Measurements from ENCODE around the gene PLEKHA5. TPM values are rescaled to one million over a fixed set of nuclear protein-coding genes. Genes with fewer than 3 reads are reported as not detected.

PLEKHA5 gene
- total RNA-seq, 4 donors from 2014 or later, result 26.9 to 78.0 (median 39.6) TPM

DNA sequence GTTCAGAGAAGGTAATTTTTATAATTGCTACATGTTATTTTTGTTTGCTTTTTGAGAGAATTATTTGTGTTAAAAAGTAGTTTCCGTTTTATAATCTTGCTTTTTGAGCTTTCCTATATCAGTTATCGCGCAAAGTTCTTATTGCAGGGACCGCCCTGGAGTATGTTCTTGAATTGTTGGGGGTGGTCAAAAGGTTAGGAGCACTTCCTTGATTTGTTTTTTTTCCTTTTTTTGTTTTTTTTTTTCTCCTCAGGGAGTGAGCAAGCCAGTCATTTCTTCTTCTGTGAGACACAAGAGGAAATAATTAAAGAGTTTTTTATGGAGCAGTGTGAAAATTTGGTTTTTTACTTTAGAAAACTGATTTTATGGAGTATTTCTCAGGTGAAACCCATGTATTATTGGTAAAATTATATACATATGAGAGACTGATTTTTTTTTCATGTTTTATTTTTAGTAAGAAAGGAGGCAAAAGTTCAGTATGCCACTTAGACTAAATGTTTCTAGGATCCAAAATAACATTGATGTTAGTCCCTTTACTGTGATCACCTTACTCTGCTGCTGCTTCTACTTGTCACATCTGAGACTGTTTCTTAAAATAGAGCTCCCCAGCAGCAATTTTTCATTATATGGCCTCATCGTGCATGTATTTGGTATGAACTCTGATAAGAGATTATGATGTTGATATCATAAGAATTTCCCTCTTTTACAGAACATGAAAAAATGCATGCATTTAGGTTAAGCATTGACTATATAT lies 26.6 kb downstream of the PLEKHA5 start:
- in situ Hi-C loops (cut with MboI; ENCODE audit: low pct_ligation_motif_present in 1 of 4, low pct_unique_long_range_greater_than_20kb in 1 of 4, low sequenced_read_pairs in 3 of 4) (no loop called here), intact Hi-C loops (cut with DNase I; ENCODE audit: low total_unique reads) (no loop called here)
- Histone ChIP-seq H3K4me1 (peaks cover 0 to 34% (median 3%) of the 10 kb centered on the region in 4 donors), H3K9me3 (no peaks in the 10 kb centered on the region), H3K27ac (no peak overlapping the region), H3K36me3 (no peaks in the 10 kb centered on the region), H3K27me3 (no peaks in the 10 kb centered on the region), H3K4me3 (no peak overlapping the region)
- TF ChIP-seq CTCF (IDR thresholded peaks at IDR 0.05) (no peak), POLR2A (IDR thresholded peaks at IDR 0.05) (no peak), POLR2AphosphoS5 (IDR thresholded peaks at IDR 0.05) (no peak), EP300 (IDR thresholded peaks at IDR 0.05; ENCODE audit: low read depth) (no peak)
- 50 to 56% methylated on average over 5 of the region's 5 CpGs for WGBS, 2 donors (ENCODE audit: low coverage in 1 of 2)
- no peak for DNase-seq

GRCh38 chr12:19158923-19159322 lies 29.4 kb downstream of the PLEKHA5 start:
- Histone ChIP-seq H3K27ac (peak overlapping the region in 3 of 4 donors; percentile 1 to 47 (median 27)), H3K27me3 (no peaks in the 10 kb centered on the region), H3K4me3 (no peak overlapping the region), H3K9me3 (no peaks in the 10 kb centered on the region), H3K36me3 (no peaks in the 10 kb centered on the region), H3K4me1 (peaks cover 0 to 49% (median 3%) of the 10 kb centered on the region in 4 donors)
- TF ChIP-seq EP300 (IDR thresholded peaks at IDR 0.05; ENCODE audit: low read depth) (no peak), POLR2A (IDR thresholded peaks at IDR 0.05) (no peak), POLR2AphosphoS5 (IDR thresholded peaks at IDR 0.05) (peak in 1 of 3 donors; percentile 20), CTCF (IDR thresholded peaks at IDR 0.05) (no peak)
- intact Hi-C loops (cut with DNase I; ENCODE audit: low total_unique reads) (no loop called here), in situ Hi-C loops (cut with MboI; ENCODE audit: low pct_ligation_motif_present in 1 of 4, low pct_unique_long_range_greater_than_20kb in 1 of 4, low sequenced_read_pairs in 3 of 4) (no loop called here)
- 59 to 64% methylated on average over 1 of the region's 1 CpG for WGBS, 2 donors (ENCODE audit: low coverage in 1 of 2)
- DNase-seq, result no peak

- intact Hi-C loops (cut with DNase I; ENCODE audit: low total_unique reads), result no loop called here
Measured at GRCh38 chr12:19161216-19161615, 31.7 kb downstream of the PLEKHA5 start.

DNA sequence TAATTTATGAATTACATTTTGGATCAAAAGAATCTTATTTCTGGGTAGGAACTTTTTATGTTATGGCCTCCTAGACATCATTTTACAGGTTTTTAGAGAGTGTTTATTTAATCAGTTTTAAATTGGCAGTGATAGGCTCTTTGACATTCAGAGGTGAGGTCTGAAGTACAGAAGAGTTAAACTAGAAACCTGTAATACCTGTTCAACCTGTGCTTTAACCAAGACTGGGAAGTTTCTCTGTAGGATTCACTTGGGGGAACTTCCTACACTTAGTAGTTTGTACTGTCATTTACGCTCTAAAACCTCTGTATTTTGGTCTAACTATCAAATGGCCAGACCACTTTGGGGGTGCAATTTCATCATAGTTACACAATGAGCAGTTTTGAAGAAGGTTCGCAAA lies 35.9 kb downstream of the PLEKHA5 start:
- in situ Hi-C loops (cut with MboI; ENCODE audit: low pct_ligation_motif_present in 1 of 4, low pct_unique_long_range_greater_than_20kb in 1 of 4, low sequenced_read_pairs in 3 of 4), result no loop called here
- H3K27me3 ChIP-seq, result no peaks in the 10 kb centered on the region
- no peak for DNase-seq
- peaks cover 0 to 60% (median 18%) of the 10 kb centered on the region in 4 donors for H3K4me1 ChIP-seq
- H3K36me3 ChIP-seq, result no peaks in the 10 kb centered on the region
- H3K27ac ChIP-seq, result peak overlapping the region; percentile 16 to 56 (median 34)
- no peaks in the 10 kb centered on the region for H3K9me3 ChIP-seq
- WGBS, 2 donors (ENCODE audit: low coverage in 1 of 2), result 72 to 75% methylated on average over 2 of the region's 2 CpGs
- no peak overlapping the region for H3K4me3 ChIP-seq
- intact Hi-C loops (cut with DNase I; ENCODE audit: low total_unique reads), result no loop called here
- no peak for TF ChIP-seq POLR2A (IDR thresholded peaks at IDR 0.05)
- peak in 2 of 3 donors; percentile 11 to 13 for TF ChIP-seq POLR2AphosphoS5 (IDR thresholded peaks at IDR 0.05)
- TF ChIP-seq EP300 (IDR thresholded peaks at IDR 0.05; ENCODE audit: low read depth), result no peak
- no peak for TF ChIP-seq CTCF (IDR thresholded peaks at IDR 0.05)

More at GRCh38 chr12:19161216-19161615, 31.7 kb downstream of the PLEKHA5 start:
- no peaks in the 10 kb centered on the region for H3K36me3 ChIP-seq
- H3K4me1 ChIP-seq, result peaks cover 0 to 55% (median 10%) of the 10 kb centered on the region in 4 donors
- in situ Hi-C loops (cut with MboI; ENCODE audit: low pct_ligation_motif_present in 1 of 4, low pct_unique_long_range_greater_than_20kb in 1 of 4, low sequenced_read_pairs in 3 of 4), result no loop called here
- H3K27me3 ChIP-seq, result no peaks in the 10 kb centered on the region
- H3K27ac ChIP-seq, result no peak overlapping the region
- whole genome bisulfite sequencing, 2 donors (ENCODE audit: low coverage in 1 of 2), result 80 to 92% methylated on average over 5 of the region's 5 CpGs
- DNase-seq, result no peak
- H3K9me3 ChIP-seq, result no peaks in the 10 kb centered on the region
- H3K4me3 ChIP-seq, result no peak overlapping the region
- TF ChIP-seq CTCF (IDR thresholded peaks at IDR 0.05), result no peak
- TF ChIP-seq POLR2A (IDR thresholded peaks at IDR 0.05), result no peak
- TF ChIP-seq POLR2AphosphoS5 (IDR thresholded peaks at IDR 0.05), result no peak
- TF ChIP-seq EP300 (IDR thresholded peaks at IDR 0.05; ENCODE audit: low read depth), result no peak
